Naive thymus-derived CD4-positive, alpha-beta T cell (primary cell): ENCODE data around the gene INPP5A. TPM values are rescaled to one million over a fixed set of nuclear protein-coding genes. Genes with fewer than 3 reads are reported as not detected.

Experiments used
- ATAC-seq: fragments of 150-1000 bp; cut with Tn5 transposase; 2 replicates; pipeline ENCODE4 v1.10.0; 2021; ENCODE audit warnings: mild to moderate bottlenecking, moderate library complexity
- CTCF ChIA-PET: fragments of 350-600 bp; sonication (Branson Sonifier 250); formaldehyde crosslinking; loops from one replicate; lab custom pipeline; 2021; ENCODE audit warnings: antibody characterized with exemption; lab: Charles Lee
- POLR2A ChIA-PET: fragments of 350-600 bp; sonication (Branson Sonifier 250); formaldehyde crosslinking; loops from one replicate; lab custom pipeline; 2021; ENCODE audit warnings: antibody characterized with exemption, inconsistent platforms; lab: Charles Lee
- DNase-seq, 9 donors: peaks; one replicate each; pipeline versions ENCODE4 v3.0.0 to v3.0.0-alpha.2; 2020 to 2022; ENCODE audit warnings: mixed read lengths in 1 of 9
- H3K27ac ChIP-seq: one replicate; pipeline ENCODE4 v1.7.0; 2013; ENCODE audit warnings: mild to moderate bottlenecking, low read depth, low read length, moderate library complexity
- H3K27me3 ChIP-seq, 2 donors: one replicate each; pipeline ENCODE4 v1.7.0; 2013; ENCODE audit warnings: low read length in 2 of 2, mild to moderate bottlenecking in 2 of 2, moderate library complexity in 2 of 2; ENCODE audit not compliant: control insufficient read depth in 2 of 2, insufficient read depth in 2 of 2
- H3K36me3 ChIP-seq, 3 experiments: 1 replicate in 2 of 3; 2 replicates in 1 of 3; pipeline ENCODE4 v1.7.0; 2013; ENCODE audit warnings: low read length in 3 of 3, mild to moderate bottlenecking in 3 of 3, moderate library complexity in 1 of 3; ENCODE audit not compliant: insufficient read depth in 3 of 3, control insufficient read depth in 2 of 3
- H3K4me1 ChIP-seq, 2 donors: one replicate each; pipeline ENCODE4 v1.7.0; 2013; ENCODE audit warnings: low read length in 2 of 2, mild to moderate bottlenecking in 2 of 2, moderate library complexity in 1 of 2; ENCODE audit not compliant: control insufficient read depth in 2 of 2, insufficient read depth in 2 of 2
- H3K4me3 ChIP-seq: 2 replicates; pipeline ENCODE4 v1.7.0; 2013; ENCODE audit warnings: mild to moderate bottlenecking, low read length
- H3K9me3 ChIP-seq, 3 experiments: 1 replicate in 2 of 3; 2 replicates in 1 of 3; pipeline ENCODE4 v1.7.0; 2013; ENCODE audit warnings: low read length in 3 of 3; ENCODE audit not compliant: control insufficient read depth in 2 of 3
- H3K27ac Mint-ChIP-seq, 9 donors: one replicate each; pipeline ENCODE4 v1.8.0; 2020 to 2022; ENCODE audit warnings: mixed read lengths in 9 of 9, mild to moderate bottlenecking in 8 of 9, moderate library complexity in 5 of 9, inconsistent platforms in 2 of 9
- H3K27me3 Mint-ChIP-seq, 5 donors: one replicate each; pipeline ENCODE4 v1.8.0; 2021 to 2022; ENCODE audit warnings: mixed read lengths in 5 of 5, mild to moderate bottlenecking in 1 of 5
- H3K36me3 Mint-ChIP-seq, 5 donors: one replicate each; pipeline ENCODE4 v1.8.0; 2020 to 2022; ENCODE audit warnings: mixed read lengths in 5 of 5, mild to moderate bottlenecking in 3 of 5, inconsistent platforms in 1 of 5
- H3K4me1 Mint-ChIP-seq, 7 donors: one replicate each; pipeline ENCODE4 v1.8.0; 2020 to 2022; ENCODE audit warnings: mixed read lengths in 7 of 7, mild to moderate bottlenecking in 3 of 7, inconsistent platforms in 1 of 7
- H3K4me3 Mint-ChIP-seq, 10 donors: one replicate each; pipeline ENCODE4 v1.8.0; 2020 to 2022; ENCODE audit warnings: mild to moderate bottlenecking in 10 of 10, mixed read lengths in 10 of 10, moderate library complexity in 6 of 10, inconsistent platforms in 2 of 10
- H3K9me3 Mint-ChIP-seq, 11 donors: one replicate each; pipeline ENCODE4 v1.8.0; 2020 to 2022; ENCODE audit warnings: mixed read lengths in 11 of 11, mild to moderate bottlenecking in 4 of 11, inconsistent platforms in 1 of 11, moderate library complexity in 1 of 11
- intact Hi-C, 2 donors: fragments of 100-400 bp; cut with micrococcal nuclease; formaldehyde crosslinking; loops; one replicate each; pipeline ENCODE4 v1.15.1; 2023
- polyA plus RNA-seq, 2 donors: library from polyadenylated mRNA; unstranded; fragments of 300-500 nt; fragmentation: Illumina TruSeq; gene quantifications; one replicate each; pipeline ENCODE4 v1.2.3, GENCODE V29; 2021
- total RNA-seq, 6 experiments: library from RNA in 5 of 6; stranded (reverse) in 5 of 6; gene quantifications; 1 replicate in 5 of 6; 2 replicates in 1 of 6; pipeline ENCODE4 v1.2.3 and lab custom pipeline; 2021 to 2026

Gene INPP5A
- total and polyA plus RNA-seq, 7 experiments from 2014 or later, result 0.97 to 30.7 (median 25.0) TPM

DNA sequence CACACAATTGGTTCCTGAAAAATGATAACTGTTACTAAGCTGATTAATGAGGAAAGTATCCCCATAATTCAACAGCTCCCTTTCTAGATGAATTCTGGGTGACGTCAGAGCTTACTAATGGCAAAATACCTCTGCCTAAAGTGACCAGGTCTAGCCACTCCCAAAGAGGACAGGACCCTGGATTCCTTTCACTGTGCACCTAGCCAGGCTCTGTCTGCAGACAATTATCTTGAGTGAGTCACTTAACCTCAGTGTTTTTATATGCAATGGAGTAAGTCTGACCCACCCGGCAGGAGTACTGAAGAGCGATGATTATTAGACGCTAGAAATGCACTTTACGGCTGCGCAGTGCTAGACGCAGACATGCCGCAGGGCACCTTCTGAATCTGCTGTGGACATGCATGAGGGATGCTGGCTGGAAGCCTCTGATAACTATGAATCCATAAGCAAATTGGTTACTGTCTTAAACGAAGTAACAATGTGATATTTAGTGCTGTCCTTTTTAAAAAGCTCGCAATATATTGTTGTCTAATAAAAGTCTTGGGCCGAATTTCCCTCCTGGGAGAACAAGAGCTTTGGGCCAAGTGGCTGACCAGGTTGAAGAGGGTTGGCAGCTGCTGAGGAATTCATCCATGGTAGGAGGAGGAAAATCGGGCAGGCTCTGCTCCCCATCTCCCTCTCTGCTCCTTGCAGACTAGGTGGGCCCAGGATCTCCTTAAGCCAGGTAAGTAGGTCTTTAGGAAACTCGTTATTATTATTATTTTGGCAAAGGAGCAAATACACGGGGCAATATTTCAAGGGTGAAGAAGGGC lies 4.6 kb upstream of the INPP5A start:
- intact Hi-C loops, result loop anchor here (10.0 kb wide), 3 partner anchors 62 to 842 kb away; partner anchors contain the start of genes DPYSL4 (in 1 of the 2), ECHS1 (in 1 of the 2) and PAOX (in 1 of the 2)
- no peak overlapping the region for H3K4me3 ChIP-seq
- no peak overlapping the region for H3K27ac ChIP-seq
- DNase-seq (no peak), ATAC-seq (no peak)
- H3K36me3 ChIP-seq, result no peaks in the 10 kb centered on the region
- ChIA-PET POLR2A (interaction anchor here (0.6 kb wide), 1 partner anchor 220 kb away, joined by 3 read pairs; no protein-coding TSS in a partner anchor), CTCF (interaction anchor here (1.2 kb wide), 1 partner anchor 74 kb away, joined by 4 read pairs; no protein-coding TSS in a partner anchor)
- Mint-ChIP-seq H3K4me1 (peaks cover 0 to 15% (median 5%) of the 10 kb centered on the region in 7 donors), H3K4me3 (peak overlapping the region in 1 of 10 donors; percentile 51), H3K9me3 (peaks cover 0 to 31% (median 20%) of the 10 kb centered on the region in 11 donors), H3K36me3 (peaks cover 0 to 9% (median 3%) of the 10 kb centered on the region in 5 donors), H3K27me3 (peaks cover 5 to 55% (median 12%) of the 10 kb centered on the region in 5 donors), H3K27ac (no peak overlapping the region)
- H3K27me3 ChIP-seq, result no peaks in the 10 kb centered on the region
- H3K4me1 ChIP-seq, result peaks cover 5 to 6% of the 10 kb centered on the region in 2 donors
- peaks cover 0 to 7% (median 0%) of the 10 kb centered on the region in 3 experiments for H3K9me3 ChIP-seq

DNA sequence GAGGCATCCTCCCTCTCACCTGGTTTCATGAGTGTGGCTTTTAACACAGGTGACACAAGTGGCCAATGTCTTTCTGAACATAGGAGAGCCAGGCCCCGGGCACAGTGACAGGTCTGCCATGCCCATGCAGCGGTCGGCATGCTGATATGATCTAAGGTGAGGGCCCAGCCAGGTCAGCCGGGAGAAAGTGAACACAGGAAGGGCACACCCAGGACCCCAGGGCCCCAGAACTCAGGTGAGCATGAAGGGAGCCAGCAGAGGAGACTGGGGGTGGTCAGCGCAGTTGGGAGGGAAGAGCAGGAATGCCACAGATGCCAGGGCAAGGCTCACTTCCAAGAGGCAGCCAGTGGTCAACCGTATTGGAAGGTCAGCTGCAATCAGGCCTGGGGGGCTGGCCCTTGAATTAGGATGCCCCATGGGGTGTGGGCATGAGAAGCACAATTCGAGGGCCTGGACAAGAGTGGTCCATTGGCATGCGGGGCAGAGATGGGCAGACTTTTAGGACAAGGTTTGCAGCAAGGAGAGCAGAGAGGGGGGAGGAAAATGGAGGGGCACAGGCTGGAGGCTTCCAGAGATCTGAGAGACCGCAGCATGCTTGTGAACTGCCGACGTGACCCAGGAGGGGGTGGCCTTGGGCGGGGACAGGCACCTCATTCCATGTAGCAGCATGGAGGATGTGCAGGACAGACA lies 3.9 kb upstream of the INPP5A start:
- H3K36me3 Mint-ChIP-seq, result peaks cover 0 to 9% (median 3%) of the 10 kb centered on the region in 5 donors

DNA sequence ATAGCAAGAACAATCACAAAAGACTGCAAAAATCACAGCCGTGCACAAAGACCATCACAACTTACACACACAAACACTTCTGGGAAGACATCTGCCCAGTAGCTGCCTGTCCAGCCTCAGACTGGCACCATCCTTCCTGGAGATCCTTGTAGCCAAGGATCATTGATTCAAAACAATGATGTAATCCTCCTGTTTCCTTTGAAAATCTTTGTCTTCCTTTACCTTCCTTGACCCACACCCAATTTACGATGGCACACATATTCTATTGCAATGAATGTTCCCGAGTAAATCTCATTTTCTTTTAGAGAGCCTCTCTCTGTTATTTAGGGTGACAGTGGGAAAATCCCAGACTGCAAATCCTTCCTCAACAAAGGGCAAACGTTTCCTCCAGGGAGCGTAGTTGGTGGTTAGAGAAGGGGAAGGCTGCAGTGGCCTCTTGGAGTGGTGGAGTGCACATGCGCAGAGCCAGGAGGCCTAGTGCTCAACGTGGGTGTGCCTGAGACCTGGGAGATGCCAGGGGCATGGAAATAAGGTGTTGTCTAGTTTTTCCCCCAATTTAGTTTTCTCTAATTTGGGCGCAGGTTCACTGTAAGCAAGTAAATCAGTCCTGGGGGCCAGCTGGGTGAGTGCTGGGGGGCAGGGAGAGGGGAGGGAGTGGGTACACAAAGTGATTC lies 3.1 kb upstream of the INPP5A start:
- intact Hi-C loops, result loop anchor here (5.0 to 10.0 kb wide), 10 partner anchors 60 to 858 kb away; partner anchors contain the start of genes PAOX (in 2 of the 2), DPYSL4 (in 1 of the 2), ECHS1 (in 1 of the 2) and MTG1 (in 1 of the 2)
- DNase-seq (no peak), ATAC-seq (no peak)
- H3K27ac Mint-ChIP-seq, result peak overlapping the region in 1 of 9 donors; percentile 59
- peaks cover 0 to 9% (median 3%) of the 10 kb centered on the region in 5 donors for H3K36me3 Mint-ChIP-seq
- H3K9me3 Mint-ChIP-seq, result peaks cover 0 to 24% (median 14%) of the 10 kb centered on the region in 11 donors
- H3K27ac ChIP-seq, result no peak overlapping the region
- ChIA-PET CTCF (no interaction called here), POLR2A (no interaction called here)
- no peak overlapping the region for H3K4me3 ChIP-seq
- H3K4me1 Mint-ChIP-seq, result peaks cover 10 to 27% (median 19%) of the 10 kb centered on the region in 7 donors
- H3K4me1 ChIP-seq, result peaks cover 11 to 19% of the 10 kb centered on the region in 2 donors
- H3K27me3 ChIP-seq, result no peaks in the 10 kb centered on the region
- H3K36me3 ChIP-seq, result no peaks in the 10 kb centered on the region
- peaks cover 0 to 7% (median 0%) of the 10 kb centered on the region in 3 experiments for H3K9me3 ChIP-seq
- H3K27me3 Mint-ChIP-seq, result peaks cover 5 to 42% (median 9%) of the 10 kb centered on the region in 5 donors
- peak overlapping the region in 4 of 10 donors; percentile 14 to 84 (median 52) for H3K4me3 Mint-ChIP-seq

More for the DNA sequence above, 3.9 kb upstream of the INPP5A start:
- intact Hi-C loops, result loop anchor here (10.0 kb wide), 3 partner anchors 61 to 841 kb away; partner anchors contain the start of genes DPYSL4 (in 1 of the 2), ECHS1 (in 1 of the 2) and PAOX (in 1 of the 2)
- peaks cover 5 to 48% (median 12%) of the 10 kb centered on the region in 5 donors for H3K27me3 Mint-ChIP-seq
- H3K27ac Mint-ChIP-seq, result peak overlapping the region in 1 of 9 donors; percentile 41
- ATAC-seq (no peak), DNase-seq (no peak)
- peaks cover 11 to 12% of the 10 kb centered on the region in 2 donors for H3K4me1 ChIP-seq
- no peaks in the 10 kb centered on the region for H3K27me3 ChIP-seq
- peaks cover 0 to 27% (median 15%) of the 10 kb centered on the region in 11 donors for H3K9me3 Mint-ChIP-seq
- H3K4me3 Mint-ChIP-seq, result peak overlapping the region in 1 of 10 donors; percentile 51
- H3K27ac ChIP-seq, result no peak overlapping the region
- peaks cover 4 to 19% (median 11%) of the 10 kb centered on the region in 7 donors for H3K4me1 Mint-ChIP-seq
- H3K36me3 ChIP-seq, result no peaks in the 10 kb centered on the region
- POLR2A ChIA-PET, result interaction anchor here (0.6 kb wide), 1 partner anchor 220 kb away, joined by 3 read pairs; no protein-coding TSS in a partner anchor
- CTCF ChIA-PET, result no interaction called here
- no peak overlapping the region for H3K4me3 ChIP-seq
- peaks cover 0 to 7% (median 0%) of the 10 kb centered on the region in 3 experiments for H3K9me3 ChIP-seq

DNA sequence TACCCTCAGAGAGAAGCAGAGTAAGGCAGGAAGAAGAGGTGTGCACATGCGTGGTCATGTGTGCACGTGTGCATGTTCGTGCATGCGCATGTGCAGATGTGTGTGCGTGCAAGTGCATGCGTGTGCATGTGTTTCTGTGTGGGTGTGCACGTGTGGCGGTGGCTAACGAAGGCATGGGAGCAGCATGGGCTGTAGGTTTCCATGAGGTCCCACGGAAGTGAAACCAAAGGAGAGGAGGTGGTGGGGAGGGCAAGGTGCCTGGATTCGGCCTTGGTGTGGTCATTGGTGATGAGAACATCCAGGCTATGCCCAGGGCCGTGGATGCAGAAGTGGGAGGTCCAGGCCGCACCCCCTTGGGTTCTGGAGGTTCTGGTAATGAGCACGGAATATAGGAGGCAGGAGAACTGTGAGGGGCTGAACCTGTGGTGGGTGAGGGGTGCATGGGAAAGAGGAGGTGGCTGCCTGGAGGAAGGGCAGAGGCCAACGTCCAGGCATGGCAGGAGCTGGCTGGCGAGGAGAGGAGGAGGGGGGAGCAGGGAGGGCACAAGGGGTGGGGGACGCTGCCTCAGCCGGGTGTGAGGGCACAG lies 2.4 kb upstream of the INPP5A start:
- H3K36me3 Mint-ChIP-seq, result peaks cover 0 to 8% (median 3%) of the 10 kb centered on the region in 5 donors
- ChIA-PET CTCF (no interaction called here), POLR2A (no interaction called here)
- H3K27ac ChIP-seq, result no peak overlapping the region
- no peak overlapping the region for H3K27ac Mint-ChIP-seq
- H3K4me3 Mint-ChIP-seq, result peak overlapping the region in 9 of 10 donors; percentile 14 to 84 (median 43)
- H3K27me3 Mint-ChIP-seq, result peaks cover 3 to 38% (median 8%) of the 10 kb centered on the region in 5 donors
- H3K36me3 ChIP-seq, result no peaks in the 10 kb centered on the region
- no peak overlapping the region for H3K4me3 ChIP-seq
- intact Hi-C loops, result loop anchor here (5.0 to 10.0 kb wide), 10 partner anchors 60 to 857 kb away; partner anchors contain the start of genes PAOX (in 2 of the 2), DPYSL4 (in 1 of the 2), ECHS1 (in 1 of the 2) and MTG1 (in 1 of the 2)
- peaks cover 0 to 20% (median 11%) of the 10 kb centered on the region in 11 donors for H3K9me3 Mint-ChIP-seq
- DNase-seq (no peak), ATAC-seq (no peak)
- no peaks in the 10 kb centered on the region for H3K27me3 ChIP-seq
- peaks cover 15 to 34% (median 25%) of the 10 kb centered on the region in 7 donors for H3K4me1 Mint-ChIP-seq
- H3K9me3 ChIP-seq, result peaks cover 0 to 7% (median 0%) of the 10 kb centered on the region in 3 experiments
- H3K4me1 ChIP-seq, result peaks cover 11 to 24% of the 10 kb centered on the region in 2 donors

DNA sequence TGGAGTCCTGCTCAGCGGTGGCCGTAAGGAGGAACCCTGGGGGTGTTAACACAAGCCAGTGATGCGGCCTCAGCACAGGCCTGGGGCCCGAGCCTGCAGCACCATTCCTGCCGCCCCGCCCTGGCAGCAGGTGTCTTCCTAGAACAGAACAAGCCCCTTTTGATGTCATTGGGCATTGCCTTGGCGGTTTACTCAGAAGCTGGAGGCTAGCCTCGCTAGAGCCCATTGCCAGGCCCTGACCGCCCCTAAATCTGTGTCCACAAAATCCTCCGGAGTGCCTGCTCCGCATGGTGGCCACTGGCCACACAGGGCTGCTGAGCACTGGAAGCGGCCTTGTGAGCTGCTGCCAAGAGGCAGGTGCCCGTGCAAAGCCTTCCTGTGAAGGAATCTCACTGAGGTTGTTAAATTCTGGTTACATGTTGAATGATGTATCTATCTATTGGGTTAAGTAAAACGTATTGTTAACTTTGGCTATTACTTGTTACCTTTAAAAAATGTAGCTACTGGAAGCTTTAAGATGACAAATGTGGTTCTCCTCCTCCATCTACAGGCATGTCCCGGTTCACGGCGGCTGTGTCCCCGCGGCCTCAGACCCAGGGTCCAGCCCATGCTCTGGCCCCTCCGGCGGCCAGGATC lies 1.2 kb upstream of the INPP5A start:
- peak overlapping the region; percentile 73 to 98 (median 78) for H3K4me3 Mint-ChIP-seq
- intact Hi-C loops, result loop anchor here (2.0 to 10.0 kb wide), 11 partner anchors 58 to 856 kb away; partner anchors contain the start of genes PAOX (in 2 of the 2), DPYSL4 (in 1 of the 2), ECHS1 (in 1 of the 2) and MTG1 (in 1 of the 2)
- peak overlapping the region; percentile 81 for H3K27ac ChIP-seq
- peaks cover 26 to 46% (median 37%) of the 10 kb centered on the region in 7 donors for H3K4me1 Mint-ChIP-seq
- peak overlapping the region; percentile 57 for H3K4me3 ChIP-seq
- H3K27ac Mint-ChIP-seq, result peak overlapping the region in 7 of 9 donors; percentile 23 to 83 (median 72)
- ChIA-PET POLR2A (interaction anchor here (0.6 to 1.5 kb wide), 3 partner anchors 25 to 77 kb away, joined by 3 to 9 read pairs (median 4); no protein-coding TSS in a partner anchor), CTCF (interaction anchor here (0.9 kb wide), 1 partner anchor 97 kb away, joined by 3 read pairs; no protein-coding TSS in a partner anchor)
- H3K4me1 ChIP-seq, result peaks cover 11 to 35% of the 10 kb centered on the region in 2 donors
- H3K9me3 Mint-ChIP-seq, result peaks cover 0 to 9% (median 6%) of the 10 kb centered on the region in 11 donors
- H3K9me3 ChIP-seq, result no peaks in the 10 kb centered on the region
- H3K27me3 ChIP-seq, result no peaks in the 10 kb centered on the region
- peak in 3 of 9 donors; percentile 26 to 35 (median 29) for DNase-seq
- ATAC-seq, result no peak
- H3K36me3 Mint-ChIP-seq, result peaks cover 0 to 8% (median 5%) of the 10 kb centered on the region in 5 donors
- peaks cover 0 to 32% (median 4%) of the 10 kb centered on the region in 5 donors for H3K27me3 Mint-ChIP-seq
- H3K36me3 ChIP-seq, result no peaks in the 10 kb centered on the region
